ENCODE measurements around the gene PEX5L. TPM values are rescaled to one million over a fixed set of nuclear protein-coding genes. Genes with fewer than 3 reads are reported as not detected.

The PEX5L gene
- total RNA-seq, 2 experiments from 2014 or later: not detected

GRCh38 chr3:179887295-179887943 is 149.3 kb downstream of the PEX5L start:
- Mint-ChIP-seq H3K36me3 (no peaks in the 10 kb centered on the region), H3K4me3 (no peak overlapping the region), H3K4me1 (no peaks in the 10 kb centered on the region), H3K9me3 (no peaks in the 10 kb centered on the region), H3K27ac (no peak overlapping the region), H3K27me3 (no peaks in the 10 kb centered on the region)
- POLR2A ChIA-PET: no interaction called here
- no peak for DNase-seq
- ATAC-seq (ENCODE audit: low read depth): no peak

GRCh38 chr3:179885950-179886349 is 150.8 kb downstream of the PEX5L start:
- Mint-ChIP-seq H3K27ac (no peak overlapping the region), H3K4me1 (peaks cover 2% of the 10 kb centered on the region), H3K4me3 (no peak overlapping the region), H3K9me3 (no peaks in the 10 kb centered on the region), H3K36me3 (no peaks in the 10 kb centered on the region), H3K27me3 (peaks cover under 1% of the 10 kb centered on the region)
- POLR2A ChIA-PET: no interaction called here
- ATAC-seq (ENCODE audit: low read depth) (no peak), DNase-seq (no peak)

GRCh38 chr3:179884136-179884535 is 152.6 kb downstream of the PEX5L start:
- ATAC-seq (ENCODE audit: low read depth) (no peak), DNase-seq (no peak)
- Mint-ChIP-seq H3K27me3 (peaks cover 2% of the 10 kb centered on the region), H3K27ac (no peak overlapping the region), H3K4me3 (no peak overlapping the region), H3K36me3 (no peaks in the 10 kb centered on the region), H3K9me3 (no peaks in the 10 kb centered on the region), H3K4me1 (peaks cover 2% of the 10 kb centered on the region)
- POLR2A ChIA-PET: no interaction called here

GRCh38 chr3:179882292-179882691 is 154.4 kb downstream of the PEX5L start:
- DNase-seq: no peak
- no peak overlapping the region for H3K4me3 Mint-ChIP-seq

GRCh38 chr3:179881791-179882190 is 154.9 kb downstream of the PEX5L start:
- Mint-ChIP-seq H3K4me3 (no peak overlapping the region), H3K4me1 (peaks cover 2% of the 10 kb centered on the region), H3K27ac (no peak overlapping the region), H3K36me3 (no peaks in the 10 kb centered on the region), H3K27me3 (peaks cover 10% of the 10 kb centered on the region), H3K9me3 (no peaks in the 10 kb centered on the region)
- POLR2A ChIA-PET: no interaction called here
- ATAC-seq (ENCODE audit: low read depth) (no peak), DNase-seq (no peak)

More at GRCh38 chr3:179882292-179882691, 154.4 kb downstream of the PEX5L start:
- H3K4me1 Mint-ChIP-seq: peaks cover 2% of the 10 kb centered on the region
- no peak overlapping the region for H3K27ac Mint-ChIP-seq
- H3K27me3 Mint-ChIP-seq: peaks cover 10% of the 10 kb centered on the region
- no peaks in the 10 kb centered on the region for H3K9me3 Mint-ChIP-seq
- no peak for ATAC-seq (ENCODE audit: low read depth)
- POLR2A ChIA-PET: no interaction called here
- H3K36me3 Mint-ChIP-seq: no peaks in the 10 kb centered on the region

- peaks cover 10% of the 10 kb centered on the region for H3K27me3 Mint-ChIP-seq
- no peak overlapping the region for H3K4me3 Mint-ChIP-seq
- H3K9me3 Mint-ChIP-seq: no peaks in the 10 kb centered on the region
- H3K36me3 Mint-ChIP-seq: no peaks in the 10 kb centered on the region
- DNase-seq: no peak
- peaks cover 2% of the 10 kb centered on the region for H3K4me1 Mint-ChIP-seq
- POLR2A ChIA-PET: no interaction called here
- no peak overlapping the region for H3K27ac Mint-ChIP-seq
- no peak for ATAC-seq (ENCODE audit: low read depth)
These were observed 155.9 kb downstream of the PEX5L start for GRCh38 chr3:179880868-179881267.

GRCh38 chr3:179876440-179876839 is 160.3 kb downstream of the PEX5L start:
- POLR2A ChIA-PET: no interaction called here
- H3K4me3 Mint-ChIP-seq: no peak overlapping the region
- no peaks in the 10 kb centered on the region for H3K9me3 Mint-ChIP-seq
- ATAC-seq (ENCODE audit: low read depth) (no peak), DNase-seq (no peak)
- no peaks in the 10 kb centered on the region for H3K4me1 Mint-ChIP-seq
- H3K27me3 Mint-ChIP-seq: peaks cover 10% of the 10 kb centered on the region
- H3K27ac Mint-ChIP-seq: no peak overlapping the region
- no peaks in the 10 kb centered on the region for H3K36me3 Mint-ChIP-seq

GRCh38 chr3:179872842-179873241 is 163.9 kb downstream of the PEX5L start:
- Mint-ChIP-seq H3K27ac (no peak overlapping the region), H3K27me3 (peaks cover 3% of the 10 kb centered on the region), H3K4me3 (no peak overlapping the region), H3K36me3 (no peaks in the 10 kb centered on the region), H3K9me3 (no peaks in the 10 kb centered on the region), H3K4me1 (no peaks in the 10 kb centered on the region)
- DNase-seq: no peak
- ATAC-seq (ENCODE audit: low read depth): no peak
- POLR2A ChIA-PET: no interaction called here

GRCh38 chr3:179871782-179872181 is 165.0 kb downstream of the PEX5L start:
- no peaks in the 10 kb centered on the region for H3K9me3 Mint-ChIP-seq
- no peak overlapping the region for H3K4me3 Mint-ChIP-seq
- DNase-seq: no peak
- no peaks in the 10 kb centered on the region for H3K4me1 Mint-ChIP-seq
- H3K27me3 Mint-ChIP-seq: peaks cover 2% of the 10 kb centered on the region
- ATAC-seq (ENCODE audit: low read depth): no peak
- no peak overlapping the region for H3K27ac Mint-ChIP-seq
- POLR2A ChIA-PET: no interaction called here
- no peaks in the 10 kb centered on the region for H3K36me3 Mint-ChIP-seq

GRCh38 chr3:179868715-179869114 is 168.0 kb downstream of the PEX5L start:
- Mint-ChIP-seq H3K27me3 (peaks cover 5% of the 10 kb centered on the region), H3K27ac (no peak overlapping the region), H3K4me1 (no peaks in the 10 kb centered on the region), H3K9me3 (no peaks in the 10 kb centered on the region), H3K4me3 (no peak overlapping the region), H3K36me3 (no peaks in the 10 kb centered on the region)
- ATAC-seq (ENCODE audit: low read depth): no peak
- no peak for DNase-seq
- POLR2A ChIA-PET: no interaction called here

- H3K36me3 Mint-ChIP-seq: no peaks in the 10 kb centered on the region
- no peak overlapping the region for H3K4me3 Mint-ChIP-seq
- H3K27me3 Mint-ChIP-seq: peaks cover 5% of the 10 kb centered on the region
- POLR2A ChIA-PET: no interaction called here
- H3K9me3 Mint-ChIP-seq: no peaks in the 10 kb centered on the region
- no peak for ATAC-seq (ENCODE audit: low read depth)
- no peak for DNase-seq
- H3K4me1 Mint-ChIP-seq: no peaks in the 10 kb centered on the region
- no peak overlapping the region for H3K27ac Mint-ChIP-seq
These were observed 168.8 kb downstream of the PEX5L start for GRCh38 chr3:179867961-179868360.

- peaks cover 5% of the 10 kb centered on the region for H3K27me3 Mint-ChIP-seq
- POLR2A ChIA-PET: no interaction called here
- no peak overlapping the region for H3K4me3 Mint-ChIP-seq
- DNase-seq: no peak
- H3K4me1 Mint-ChIP-seq: no peaks in the 10 kb centered on the region
- no peaks in the 10 kb centered on the region for H3K36me3 Mint-ChIP-seq
- ATAC-seq (ENCODE audit: low read depth): no peak
- no peaks in the 10 kb centered on the region for H3K9me3 Mint-ChIP-seq
- H3K27ac Mint-ChIP-seq: no peak overlapping the region
These were observed 170.8 kb downstream of the PEX5L start for GRCh38 chr3:179865861-179866505.

GRCh38 chr3:179861953-179862352 is 174.8 kb downstream of the PEX5L start:
- no peak for DNase-seq
- Mint-ChIP-seq H3K27ac (no peak overlapping the region), H3K36me3 (no peaks in the 10 kb centered on the region), H3K4me3 (no peak overlapping the region), H3K27me3 (peaks cover 7% of the 10 kb centered on the region), H3K4me1 (no peaks in the 10 kb centered on the region), H3K9me3 (no peaks in the 10 kb centered on the region)
- ATAC-seq (ENCODE audit: low read depth): no peak
- POLR2A ChIA-PET: no interaction called here

GRCh38 chr3:179861292-179861691 is 175.4 kb downstream of the PEX5L start:
- ATAC-seq (ENCODE audit: low read depth): no peak
- POLR2A ChIA-PET: no interaction called here
- no peak overlapping the region for H3K27ac Mint-ChIP-seq
- no peak overlapping the region for H3K4me3 Mint-ChIP-seq
- H3K9me3 Mint-ChIP-seq: no peaks in the 10 kb centered on the region
- peaks cover 7% of the 10 kb centered on the region for H3K27me3 Mint-ChIP-seq
- no peaks in the 10 kb centered on the region for H3K4me1 Mint-ChIP-seq
- DNase-seq: no peak
- H3K36me3 Mint-ChIP-seq: no peaks in the 10 kb centered on the region

Data from activated naive CD8-positive, alpha-beta T cell treated with anti-CD3 and anti-CD28 coated beads, Interleukin-2, amount 10 ng/mL, durations not matched to agents 7 days and 5 days (primary cell).